ENCODE data around the gene LDLRAD4. TPM values are rescaled to one million over a fixed set of nuclear protein-coding genes. Genes with fewer than 3 reads are reported as not detected.

Gene LDLRAD4
- total RNA-seq, 1 experiment from 2014 or later: 204 TPM

DNA sequence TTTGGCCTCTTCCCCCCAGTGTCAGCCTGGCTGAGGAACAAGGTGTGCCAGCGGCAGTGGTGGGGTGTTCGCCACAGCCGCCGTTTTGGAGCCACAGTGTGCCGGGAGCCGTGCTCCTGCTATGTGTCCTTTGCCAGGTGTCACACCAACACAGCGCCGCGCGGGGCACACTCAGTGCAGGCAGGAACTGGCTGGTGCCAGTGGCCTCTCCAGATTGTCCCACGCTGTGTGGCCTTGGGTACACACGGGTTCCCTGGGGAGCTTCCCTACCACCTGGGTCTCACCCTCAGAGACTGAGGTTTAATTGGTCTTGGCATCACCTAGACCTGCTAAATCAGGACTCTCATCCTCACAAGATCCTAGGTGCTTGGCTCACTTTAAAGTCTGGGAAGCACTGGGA lies 171.6 kb downstream of the LDLRAD4 start:
- Histone ChIP-seq H3K4me3 (ENCODE audit: low read length) (no peak overlapping the region), H3K36me3 (ENCODE audit: insufficient read depth, low read length) (no peaks in the 10 kb centered on the region), H3K9me3 (ENCODE audit: low read length) (no peaks in the 10 kb centered on the region), H3K79me2 (ENCODE audit: low read length) (no peaks in the 10 kb centered on the region), H3K4me1 (ENCODE audit: low read length) (no peaks in the 10 kb centered on the region), H3K4me2 (ENCODE audit: low read depth, low read length, poor library complexity, severe bottlenecking) (no peak overlapping the region), H4K20me1 (ENCODE audit: insufficient read depth, low read depth, low read length) (no peaks in the 10 kb centered on the region), H3K27me3 (ENCODE audit: low read length) (no peaks in the 10 kb centered on the region), H3K9me2 (replicated peaks; ENCODE audit: insufficient read depth, low read length) (no peaks in the 10 kb centered on the region), H3K27ac (ENCODE audit: low read length) (no peak overlapping the region), H2AFZ (ENCODE audit: low read length) (no peak overlapping the region), H3K9ac (ENCODE audit: low read length) (no peak overlapping the region)
- DNase-seq: no peak

DNA sequence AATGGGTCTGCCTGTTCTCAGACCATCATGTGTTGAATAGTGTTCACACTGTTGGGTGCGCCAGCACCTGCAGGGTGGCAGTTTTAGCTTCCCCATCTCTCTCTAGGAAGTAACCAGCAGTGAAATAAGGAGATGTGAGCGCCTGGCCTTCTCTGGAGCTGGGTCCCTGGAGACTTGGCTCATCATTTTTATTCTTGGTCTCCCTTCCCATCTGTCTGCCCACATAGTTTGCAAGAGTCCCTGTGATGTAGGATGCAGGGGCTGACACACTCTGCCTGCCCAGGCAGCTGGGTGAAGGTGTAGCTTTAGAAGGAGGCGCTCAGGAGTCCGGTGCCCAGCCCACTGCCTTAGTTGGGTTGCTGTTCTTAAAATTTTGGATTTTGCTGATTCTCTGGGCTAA lies 172.2 kb downstream of the LDLRAD4 start:
- DNase-seq: no peak
- Histone ChIP-seq H3K9me3 (ENCODE audit: low read length) (no peaks in the 10 kb centered on the region), H3K4me2 (ENCODE audit: low read depth, low read length, poor library complexity, severe bottlenecking) (no peak overlapping the region), H3K27me3 (ENCODE audit: low read length) (no peaks in the 10 kb centered on the region), H3K4me3 (ENCODE audit: low read length) (no peak overlapping the region), H3K27ac (ENCODE audit: low read length) (no peak overlapping the region), H4K20me1 (ENCODE audit: insufficient read depth, low read depth, low read length) (no peaks in the 10 kb centered on the region), H2AFZ (ENCODE audit: low read length) (no peak overlapping the region), H3K9ac (ENCODE audit: low read length) (no peak overlapping the region), H3K36me3 (ENCODE audit: insufficient read depth, low read length) (no peaks in the 10 kb centered on the region), H3K4me1 (ENCODE audit: low read length) (no peaks in the 10 kb centered on the region), H3K9me2 (replicated peaks; ENCODE audit: insufficient read depth, low read length) (no peaks in the 10 kb centered on the region), H3K79me2 (ENCODE audit: low read length) (no peaks in the 10 kb centered on the region)

DNA sequence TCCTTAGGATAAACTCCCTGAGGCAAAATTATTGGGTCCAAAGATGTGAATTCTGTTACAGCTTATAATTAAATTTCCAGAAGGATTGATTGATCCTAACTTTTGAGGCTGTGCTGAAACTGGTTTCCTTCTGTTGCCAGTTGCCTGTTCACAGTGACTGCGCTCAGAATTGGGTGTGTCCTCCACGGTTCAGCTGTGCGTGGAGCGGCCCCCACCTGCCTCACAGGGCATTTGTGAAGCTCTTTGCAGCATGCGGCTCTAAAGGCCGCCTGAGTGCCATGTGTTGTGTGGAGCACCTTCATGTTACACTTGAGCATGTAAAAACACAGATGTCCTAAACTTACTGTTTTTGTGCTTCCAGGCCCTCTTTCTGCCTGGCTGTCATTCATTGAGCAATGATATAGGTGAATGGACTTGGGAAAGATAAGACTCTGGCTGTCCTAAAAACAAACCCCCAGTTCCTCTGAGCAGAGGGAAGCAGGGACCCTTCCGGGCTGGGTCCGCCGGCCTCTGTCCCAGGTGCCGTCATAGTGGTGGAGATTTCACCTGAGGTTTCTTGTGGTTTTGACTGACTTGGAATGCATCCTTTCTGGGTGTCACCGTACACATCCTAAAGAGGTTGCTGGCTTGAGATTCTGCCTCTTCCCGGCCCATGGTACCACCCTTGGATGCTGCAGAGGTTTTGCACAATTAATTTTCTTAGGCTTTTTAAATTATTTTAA lies 173.6 kb downstream of the LDLRAD4 start:
- no peak overlapping the region for H3K4me2 ChIP-seq (ENCODE audit: low read depth, low read length, poor library complexity, severe bottlenecking)
- no peaks in the 10 kb centered on the region for H3K27me3 ChIP-seq (ENCODE audit: low read length)
- H3K4me3 ChIP-seq (ENCODE audit: low read length): no peak overlapping the region
- no peaks in the 10 kb centered on the region for H3K9me2 ChIP-seq (replicated peaks; ENCODE audit: insufficient read depth, low read length)
- H3K9me3 ChIP-seq (ENCODE audit: low read length): no peaks in the 10 kb centered on the region
- no peak overlapping the region for H3K27ac ChIP-seq (ENCODE audit: low read length)
- no peaks in the 10 kb centered on the region for H3K79me2 ChIP-seq (ENCODE audit: low read length)
- H3K4me1 ChIP-seq (ENCODE audit: low read length): no peaks in the 10 kb centered on the region
- no peaks in the 10 kb centered on the region for H3K36me3 ChIP-seq (ENCODE audit: insufficient read depth, low read length)
- H2AFZ ChIP-seq (ENCODE audit: low read length): no peak overlapping the region
- DNase-seq: no peak
- no peak overlapping the region for H3K9ac ChIP-seq (ENCODE audit: low read length)
- H4K20me1 ChIP-seq (ENCODE audit: insufficient read depth, low read depth, low read length): no peaks in the 10 kb centered on the region

DNA sequence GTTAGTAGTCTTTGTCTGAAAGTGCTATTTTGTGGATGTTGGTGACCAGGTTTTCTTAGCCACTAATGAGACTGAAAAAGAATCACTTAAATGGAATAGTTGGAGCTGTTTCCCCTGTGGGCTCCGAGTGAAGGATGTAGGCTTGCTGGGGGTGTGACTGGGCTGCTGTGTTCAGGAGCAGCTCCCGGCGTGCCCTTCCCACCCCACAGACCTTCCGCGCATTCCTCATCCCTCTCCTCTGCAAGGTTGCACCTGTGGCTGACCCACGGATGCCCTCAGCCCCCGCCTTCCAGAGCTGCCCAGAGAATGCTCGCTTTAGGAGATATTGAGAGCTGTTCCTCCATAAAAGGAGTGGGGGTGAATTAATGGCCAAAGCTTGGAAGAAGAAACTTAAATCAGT lies 174.3 kb downstream of the LDLRAD4 start:
- DNase-seq: no peak
- H3K4me1 ChIP-seq (ENCODE audit: low read length): no peaks in the 10 kb centered on the region
- no peaks in the 10 kb centered on the region for H4K20me1 ChIP-seq (ENCODE audit: insufficient read depth, low read depth, low read length)
- H3K27ac ChIP-seq (ENCODE audit: low read length): no peak overlapping the region
- no peak overlapping the region for H3K9ac ChIP-seq (ENCODE audit: low read length)
- no peaks in the 10 kb centered on the region for H3K9me2 ChIP-seq (replicated peaks; ENCODE audit: insufficient read depth, low read length)
- no peak overlapping the region for H3K4me3 ChIP-seq (ENCODE audit: low read length)
- H3K9me3 ChIP-seq (ENCODE audit: low read length): no peaks in the 10 kb centered on the region
- H3K27me3 ChIP-seq (ENCODE audit: low read length): no peaks in the 10 kb centered on the region
- no peaks in the 10 kb centered on the region for H3K36me3 ChIP-seq (ENCODE audit: insufficient read depth, low read length)
- H3K4me2 ChIP-seq (ENCODE audit: low read depth, low read length, poor library complexity, severe bottlenecking): no peak overlapping the region
- H3K79me2 ChIP-seq (ENCODE audit: low read length): no peaks in the 10 kb centered on the region
- no peak overlapping the region for H2AFZ ChIP-seq (ENCODE audit: low read length)

DNA sequence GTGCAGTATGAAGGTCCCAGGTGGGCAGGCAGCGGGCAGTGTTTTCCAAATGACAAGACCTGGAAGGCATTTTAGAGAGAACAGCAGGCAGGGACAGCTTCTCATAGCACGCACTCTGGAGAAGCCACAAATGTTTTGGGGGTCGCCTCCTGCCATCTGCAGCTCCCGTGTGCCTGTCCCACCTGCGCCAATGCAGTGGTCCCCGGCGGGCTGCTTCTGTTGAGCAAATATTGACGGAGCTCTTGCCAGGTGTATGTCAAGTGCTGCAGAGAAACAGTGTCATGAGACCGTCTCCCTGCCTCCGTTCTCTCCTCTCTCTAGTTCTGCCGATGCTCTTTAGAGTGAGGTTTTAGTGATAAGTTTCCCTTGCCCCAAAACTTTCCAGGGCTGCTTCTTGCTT lies 174.8 kb downstream of the LDLRAD4 start:
- Histone ChIP-seq H3K9me3 (ENCODE audit: low read length) (no peaks in the 10 kb centered on the region), H3K4me2 (ENCODE audit: low read depth, low read length, poor library complexity, severe bottlenecking) (no peak overlapping the region), H3K36me3 (ENCODE audit: insufficient read depth, low read length) (no peaks in the 10 kb centered on the region), H3K27me3 (ENCODE audit: low read length) (no peaks in the 10 kb centered on the region), H3K79me2 (ENCODE audit: low read length) (no peaks in the 10 kb centered on the region), H3K9me2 (replicated peaks; ENCODE audit: insufficient read depth, low read length) (no peaks in the 10 kb centered on the region), H3K4me1 (ENCODE audit: low read length) (no peaks in the 10 kb centered on the region), H2AFZ (ENCODE audit: low read length) (no peak overlapping the region), H3K4me3 (ENCODE audit: low read length) (no peak overlapping the region), H3K27ac (ENCODE audit: low read length) (no peak overlapping the region), H4K20me1 (ENCODE audit: insufficient read depth, low read depth, low read length) (no peaks in the 10 kb centered on the region), H3K9ac (ENCODE audit: low read length) (no peak overlapping the region)
- DNase-seq: no peak

DNA sequence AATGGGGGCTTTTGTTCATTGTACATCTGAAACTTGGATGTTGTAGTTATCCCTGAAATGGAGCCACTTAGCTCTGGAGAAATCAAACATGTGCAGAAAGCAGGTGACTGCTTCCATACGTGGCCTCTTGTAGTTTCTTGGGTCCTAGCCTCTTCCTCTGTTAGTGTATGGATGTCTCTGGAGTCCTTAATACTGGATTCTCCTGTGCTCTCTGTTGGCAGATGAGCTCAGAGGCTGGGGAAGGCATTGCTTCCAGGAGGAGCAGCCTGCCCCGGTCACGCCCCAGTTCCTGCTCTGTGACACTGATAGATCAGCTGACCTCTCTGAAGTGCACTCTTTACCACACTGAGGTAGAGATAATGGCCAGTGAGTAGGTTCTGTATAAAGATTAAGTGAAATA lies 176.2 kb downstream of the LDLRAD4 start:
- no peaks in the 10 kb centered on the region for H3K9me2 ChIP-seq (replicated peaks; ENCODE audit: insufficient read depth, low read length)
- no peak overlapping the region for H3K27ac ChIP-seq (ENCODE audit: low read length)
- no peaks in the 10 kb centered on the region for H4K20me1 ChIP-seq (ENCODE audit: insufficient read depth, low read depth, low read length)
- H2AFZ ChIP-seq (ENCODE audit: low read length): no peak overlapping the region
- no peaks in the 10 kb centered on the region for H3K27me3 ChIP-seq (ENCODE audit: low read length)
- H3K9ac ChIP-seq (ENCODE audit: low read length): no peak overlapping the region
- no peak for DNase-seq
- no peaks in the 10 kb centered on the region for H3K36me3 ChIP-seq (ENCODE audit: insufficient read depth, low read length)
- H3K79me2 ChIP-seq (ENCODE audit: low read length): no peaks in the 10 kb centered on the region
- no peak overlapping the region for H3K4me2 ChIP-seq (ENCODE audit: low read depth, low read length, poor library complexity, severe bottlenecking)
- no peak overlapping the region for H3K4me3 ChIP-seq (ENCODE audit: low read length)
- H3K4me1 ChIP-seq (ENCODE audit: low read length): no peaks in the 10 kb centered on the region
- H3K9me3 ChIP-seq (ENCODE audit: low read length): no peaks in the 10 kb centered on the region

DNA sequence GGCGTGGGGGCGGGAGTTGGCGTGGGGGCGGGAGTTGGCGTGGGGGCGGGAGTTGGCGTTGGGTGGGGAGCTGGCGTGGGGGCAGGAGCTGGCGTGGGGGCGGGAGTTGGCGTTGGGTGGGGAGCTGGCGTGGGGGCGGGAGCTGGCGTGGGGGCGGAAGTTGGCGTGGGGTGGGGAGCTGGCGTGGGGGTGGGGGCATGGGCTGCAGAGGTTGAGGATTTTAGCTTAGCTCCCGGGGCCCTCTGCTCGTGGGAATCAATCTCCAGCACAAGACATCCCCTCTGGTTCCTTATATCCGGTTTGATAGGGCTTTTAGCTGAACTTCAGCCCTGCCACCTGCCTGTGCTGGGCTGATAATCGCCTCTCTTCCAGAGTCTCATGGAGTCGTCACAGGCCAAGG lies 177.0 kb downstream of the LDLRAD4 start:
- Histone ChIP-seq H3K4me2 (ENCODE audit: low read depth, low read length, poor library complexity, severe bottlenecking) (no peak overlapping the region), H3K27me3 (ENCODE audit: low read length) (no peaks in the 10 kb centered on the region), H3K79me2 (ENCODE audit: low read length) (no peaks in the 10 kb centered on the region), H3K36me3 (ENCODE audit: insufficient read depth, low read length) (no peaks in the 10 kb centered on the region), H3K4me3 (ENCODE audit: low read length) (no peak overlapping the region), H3K9ac (ENCODE audit: low read length) (no peak overlapping the region), H3K27ac (ENCODE audit: low read length) (no peak overlapping the region), H3K9me2 (replicated peaks; ENCODE audit: insufficient read depth, low read length) (no peaks in the 10 kb centered on the region), H2AFZ (ENCODE audit: low read length) (no peak overlapping the region), H3K9me3 (ENCODE audit: low read length) (no peaks in the 10 kb centered on the region), H3K4me1 (ENCODE audit: low read length) (no peaks in the 10 kb centered on the region), H4K20me1 (ENCODE audit: insufficient read depth, low read depth, low read length) (no peaks in the 10 kb centered on the region)
- no peak for DNase-seq

DNA sequence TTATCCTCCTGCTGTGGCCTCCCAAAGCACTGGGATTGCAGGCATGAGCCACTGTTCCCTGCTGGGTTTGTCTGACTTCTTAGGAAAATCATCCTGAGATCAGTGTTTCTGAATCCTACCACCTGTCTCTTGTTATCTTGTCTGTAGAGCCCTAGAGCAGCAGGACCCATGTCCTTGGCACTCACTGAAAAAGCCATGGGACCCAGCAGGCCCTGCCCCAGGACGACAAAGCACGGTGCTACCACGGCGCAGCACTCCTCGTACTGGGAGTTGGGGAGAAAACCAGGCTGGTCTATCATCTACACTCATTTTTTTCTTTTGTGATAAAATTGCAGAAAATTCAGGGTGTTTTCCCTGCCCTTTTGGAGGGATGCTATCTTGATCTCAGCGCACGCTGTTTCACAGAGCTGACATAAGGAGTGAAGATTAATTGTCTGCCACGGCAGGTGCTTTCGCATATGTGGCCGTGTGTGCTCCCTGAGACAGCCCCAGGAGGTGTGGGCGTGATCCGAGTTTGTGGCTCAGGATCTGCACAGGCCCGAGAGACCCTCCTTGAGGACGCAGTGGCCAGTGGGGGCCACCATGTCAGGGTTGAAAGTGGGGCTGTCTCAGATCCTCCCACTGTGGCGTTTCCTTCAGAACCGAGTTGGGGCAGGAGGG lies 179.1 kb downstream of the LDLRAD4 start:
- Histone ChIP-seq H3K4me2 (ENCODE audit: low read depth, low read length, poor library complexity, severe bottlenecking) (no peak overlapping the region), H3K79me2 (ENCODE audit: low read length) (no peaks in the 10 kb centered on the region), H3K27me3 (ENCODE audit: low read length) (no peaks in the 10 kb centered on the region), H3K9me3 (ENCODE audit: low read length) (no peaks in the 10 kb centered on the region), H3K9me2 (replicated peaks; ENCODE audit: insufficient read depth, low read length) (no peaks in the 10 kb centered on the region), H3K36me3 (ENCODE audit: insufficient read depth, low read length) (no peaks in the 10 kb centered on the region), H3K4me1 (ENCODE audit: low read length) (no peaks in the 10 kb centered on the region), H4K20me1 (ENCODE audit: insufficient read depth, low read depth, low read length) (no peaks in the 10 kb centered on the region), H2AFZ (ENCODE audit: low read length) (no peak overlapping the region), H3K9ac (ENCODE audit: low read length) (no peak overlapping the region), H3K4me3 (ENCODE audit: low read length) (no peak overlapping the region), H3K27ac (ENCODE audit: low read length) (no peak overlapping the region)
- no peak for DNase-seq

Data from Karpas-422 (cell line).